ENCODE measurements around the gene OPCML.

DNA sequence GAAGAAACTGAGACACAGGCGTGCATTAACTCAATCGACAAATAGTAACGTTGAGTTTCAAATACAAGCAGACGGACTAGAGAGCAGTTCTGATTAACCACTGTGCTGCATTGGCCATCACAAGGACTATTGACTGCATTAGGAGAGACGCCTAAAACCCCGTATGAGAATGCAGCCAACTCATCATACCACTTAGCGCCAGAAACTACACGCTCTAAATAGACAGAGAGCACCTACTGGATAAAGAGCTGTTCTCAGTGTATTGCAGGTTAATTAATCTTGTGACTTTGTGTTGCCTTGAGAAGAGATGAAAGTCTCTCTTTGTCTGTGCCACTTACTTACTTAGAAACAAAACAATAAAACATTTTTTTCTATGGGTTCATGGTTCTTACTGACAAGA lies 484.0 kb downstream of the OPCML start:
- TF ChIP-seq, protein P1, sequence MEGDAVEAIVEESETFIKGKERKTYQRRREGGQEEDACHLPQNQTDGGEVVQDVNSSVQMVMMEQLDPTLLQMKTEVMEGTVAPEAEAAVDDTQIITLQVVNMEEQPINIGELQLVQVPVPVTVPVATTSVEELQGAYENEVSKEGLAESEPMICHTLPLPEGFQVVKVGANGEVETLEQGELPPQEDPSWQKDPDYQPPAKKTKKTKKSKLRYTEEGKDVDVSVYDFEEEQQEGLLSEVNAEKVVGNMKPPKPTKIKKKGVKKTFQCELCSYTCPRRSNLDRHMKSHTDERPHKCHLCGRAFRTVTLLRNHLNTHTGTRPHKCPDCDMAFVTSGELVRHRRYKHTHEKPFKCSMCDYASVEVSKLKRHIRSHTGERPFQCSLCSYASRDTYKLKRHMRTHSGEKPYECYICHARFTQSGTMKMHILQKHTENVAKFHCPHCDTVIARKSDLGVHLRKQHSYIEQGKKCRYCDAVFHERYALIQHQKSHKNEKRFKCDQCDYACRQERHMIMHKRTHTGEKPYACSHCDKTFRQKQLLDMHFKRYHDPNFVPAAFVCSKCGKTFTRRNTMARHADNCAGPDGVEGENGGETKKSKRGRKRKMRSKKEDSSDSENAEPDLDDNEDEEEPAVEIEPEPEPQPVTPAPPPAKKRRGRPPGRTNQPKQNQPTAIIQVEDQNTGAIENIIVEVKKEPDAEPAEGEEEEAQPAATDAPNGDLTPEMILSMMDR (conservative IDR thresholded peaks at IDR 0.05; ENCODE audit: low read length), result no peak
- TF ChIP-seq EZH2phosphoT487 (IDR thresholded peaks at IDR 0.05; ENCODE audit: borderline replicate concordance), result no peak
